Gastroesophageal sphincter (tissue), 4 donors: ENCODE results near the gene SETD5. TPM values are rescaled to one million over a fixed set of nuclear protein-coding genes. Genes with fewer than 3 reads are reported as not detected.

Experiments used
- ATAC-seq: fragments of 150-250 bp; one replicate; pipeline ENCODE4 v1.9.1; 2016; ENCODE audit warnings: mild to moderate bottlenecking, moderate library complexity
- H3K27ac ChIP-seq, 4 donors: fragments of 200-600 bp; sonication (generic) in 3 of 4; 1 replicate in 3 of 4; 2 replicates in 1 of 4; pipeline ENCODE4 v1.5.1; 2016 to 2019
- H3K27me3 ChIP-seq: fragments of 200-600 bp; sonication (generic); one replicate; pipeline ENCODE4 v1.5.1; 2019
- H3K36me3 ChIP-seq, 2 donors: fragments of 200-600 bp; sonication (generic); one replicate each; pipeline ENCODE4 v1.5.1; 2019; ENCODE audit warnings: control low read depth in 1 of 2
- H3K4me1 ChIP-seq, 3 donors: fragments of 200-600 bp; sonication (generic); 1 replicate in 2 of 3; 2 replicates in 1 of 3; pipeline ENCODE4 v1.5.1; 2016 to 2019; ENCODE audit warnings: control low read depth in 2 of 3
- H3K4me3 ChIP-seq, 2 donors: fragments of 200-600 bp; sonication (generic); one replicate each; pipeline ENCODE4 v1.5.1; 2019; ENCODE audit warnings: mild to moderate bottlenecking in 1 of 2, moderate library complexity in 1 of 2
- H3K9me3 ChIP-seq, 3 donors: fragments of 200-600 bp; sonication (generic); one replicate each; pipeline ENCODE4 v1.5.1; 2017 to 2019; ENCODE audit warnings: control low read depth in 2 of 3
- EP300 ChIP-seq: sonication (generic); formaldehyde crosslinking; IDR thresholded peaks from one replicate; pipeline ENCODE4 v1.6.1; 2017; ENCODE audit warnings: antibody characterized with exemption, mild to moderate bottlenecking
- POLR2A ChIP-seq, 2 donors: fragments of 450-650 bp; IDR thresholded peaks; one replicate each; pipeline ENCODE4 v1.6.1; 2017; ENCODE audit warnings: antibody characterized with exemption in 2 of 2, mild to moderate bottlenecking in 2 of 2, moderate library complexity in 1 of 2
- POLR2AphosphoS5 ChIP-seq: sonication (generic); formaldehyde crosslinking; IDR thresholded peaks from one replicate; pipeline ENCODE4 v1.6.1; 2017; ENCODE audit warnings: antibody characterized with exemption
- WGBS, 2 donors: methylation state at CpG; one replicate each; pipeline ENCODE4 v1.1.5; 2018; ENCODE audit warnings: low coverage in 1 of 2; 5-methylcytosine and 5-hydroxymethylcytosine counted together
- total RNA-seq, 4 donors: library from RNA; depleted of rRNA; stranded (reverse); fragments of >200 nt; gene quantifications; one replicate each; pipeline ENCODE4 v1.1.0, GENCODE V29; 2016
- TF ChIP-seq, protein P1 (sequence below), 4 experiments: fragments of 200-600 bp in 2 of 4; fragments of 450-650 bp in 2 of 4; sonication (generic) in 1 of 4; IDR thresholded peaks; one replicate each; pipeline ENCODE4 v1.5.1; 2017 to 2019; ENCODE audit warnings: antibody characterized with exemption in 4 of 4, mild to moderate bottlenecking in 2 of 4, moderate library complexity in 2 of 4

The SETD5 gene
- total RNA-seq, 4 donors from 2014 or later = 51.5 to 95.3 (median 76.8) TPM

DNA sequence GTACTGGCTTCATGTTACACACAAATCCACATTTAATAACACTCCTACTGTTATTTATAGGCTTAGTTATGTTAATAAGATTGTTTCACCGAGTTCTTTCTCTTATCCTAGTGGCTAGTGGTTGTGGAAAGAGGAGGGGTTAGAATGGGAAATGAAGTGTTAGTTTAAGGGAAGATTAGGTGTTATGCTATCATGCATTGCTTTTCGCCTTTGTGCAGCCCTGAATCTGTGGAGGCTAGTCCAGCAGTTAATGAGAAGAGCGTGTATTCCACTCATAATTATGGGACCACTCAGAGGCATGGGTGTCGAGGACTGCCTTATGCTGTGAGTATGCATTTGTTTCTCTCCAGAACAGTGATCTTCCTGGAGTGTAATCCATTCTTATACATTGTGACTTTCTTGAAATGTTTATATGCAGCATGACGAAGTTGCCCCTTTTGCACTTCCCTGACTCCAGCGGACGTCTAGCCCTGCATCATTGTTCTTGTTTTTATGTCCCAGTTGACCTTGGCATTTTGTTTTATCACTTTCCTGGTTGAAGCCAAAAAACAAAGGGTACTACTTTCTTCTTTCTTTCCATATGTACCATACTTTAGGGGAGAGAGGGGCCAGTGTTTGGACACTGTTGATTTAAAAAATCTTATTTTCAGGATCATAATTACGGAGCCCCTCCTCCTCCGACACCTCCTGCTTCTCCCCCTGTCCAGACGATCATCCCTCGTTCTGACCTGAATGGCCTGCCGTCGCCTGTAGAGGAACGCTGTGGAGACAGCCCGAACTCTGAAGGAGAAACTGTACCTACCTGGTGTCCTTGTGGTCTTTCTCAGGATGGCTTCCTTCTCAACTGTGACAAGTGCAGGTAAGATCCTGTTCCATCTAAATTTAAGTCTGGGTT, 36.5 kb downstream of the SETD5 start:
- Histone ChIP-seq H3K27ac (peak overlapping the region in 1 of 4 donors; percentile 24), H3K27me3 (no peaks in the 10 kb centered on the region), H3K4me3 (no peak overlapping the region), H3K36me3 (peaks cover 45 to 99% of the 10 kb centered on the region in 2 donors), H3K9me3 (no peaks in the 10 kb centered on the region), H3K4me1 (no peaks in the 10 kb centered on the region)
- WGBS, 2 donors = 73 to 85% methylated on average over 7 to 15 of the region's 15 CpGs
- TF ChIP-seq EP300 (no peak), POLR2A (IDR thresholded peaks at IDR 0.05) (no peak), POLR2AphosphoS5 (no peak)
- TF ChIP-seq, protein P1, sequence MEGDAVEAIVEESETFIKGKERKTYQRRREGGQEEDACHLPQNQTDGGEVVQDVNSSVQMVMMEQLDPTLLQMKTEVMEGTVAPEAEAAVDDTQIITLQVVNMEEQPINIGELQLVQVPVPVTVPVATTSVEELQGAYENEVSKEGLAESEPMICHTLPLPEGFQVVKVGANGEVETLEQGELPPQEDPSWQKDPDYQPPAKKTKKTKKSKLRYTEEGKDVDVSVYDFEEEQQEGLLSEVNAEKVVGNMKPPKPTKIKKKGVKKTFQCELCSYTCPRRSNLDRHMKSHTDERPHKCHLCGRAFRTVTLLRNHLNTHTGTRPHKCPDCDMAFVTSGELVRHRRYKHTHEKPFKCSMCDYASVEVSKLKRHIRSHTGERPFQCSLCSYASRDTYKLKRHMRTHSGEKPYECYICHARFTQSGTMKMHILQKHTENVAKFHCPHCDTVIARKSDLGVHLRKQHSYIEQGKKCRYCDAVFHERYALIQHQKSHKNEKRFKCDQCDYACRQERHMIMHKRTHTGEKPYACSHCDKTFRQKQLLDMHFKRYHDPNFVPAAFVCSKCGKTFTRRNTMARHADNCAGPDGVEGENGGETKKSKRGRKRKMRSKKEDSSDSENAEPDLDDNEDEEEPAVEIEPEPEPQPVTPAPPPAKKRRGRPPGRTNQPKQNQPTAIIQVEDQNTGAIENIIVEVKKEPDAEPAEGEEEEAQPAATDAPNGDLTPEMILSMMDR (IDR thresholded peaks at IDR 0.05) = no peak
- ATAC-seq = no peak

DNA sequence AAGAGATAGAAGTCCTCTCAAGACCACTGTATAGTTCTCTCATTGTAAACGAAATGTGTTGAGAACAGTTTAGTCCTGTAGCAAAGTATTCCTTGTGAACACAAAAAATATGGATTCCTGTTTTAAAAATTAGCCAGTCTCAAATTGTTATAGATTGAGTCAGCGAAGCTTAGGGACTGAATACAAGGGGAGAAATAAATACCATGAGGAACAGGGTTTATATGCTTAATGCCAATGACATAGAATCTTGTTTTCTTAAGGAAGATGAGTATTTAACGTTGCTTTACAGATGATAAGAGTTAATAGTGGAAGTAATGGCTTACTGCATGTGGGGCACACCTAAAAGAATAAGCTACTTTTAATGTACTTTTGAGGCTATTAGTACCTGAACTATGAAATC, 37.9 kb downstream of the SETD5 start:
- Histone ChIP-seq H3K27me3 (no peaks in the 10 kb centered on the region), H3K4me3 (no peak overlapping the region), H3K4me1 (no peaks in the 10 kb centered on the region), H3K36me3 (peaks cover 39 to 99% of the 10 kb centered on the region in 2 donors), H3K9me3 (no peaks in the 10 kb centered on the region), H3K27ac (no peak overlapping the region)
- 89 to 96% methylated on average over 3 of the region's 3 CpGs for WGBS, 2 donors
- TF ChIP-seq, protein P1 (IDR thresholded peaks at IDR 0.05) = no peak
- ATAC-seq = no peak

DNA sequence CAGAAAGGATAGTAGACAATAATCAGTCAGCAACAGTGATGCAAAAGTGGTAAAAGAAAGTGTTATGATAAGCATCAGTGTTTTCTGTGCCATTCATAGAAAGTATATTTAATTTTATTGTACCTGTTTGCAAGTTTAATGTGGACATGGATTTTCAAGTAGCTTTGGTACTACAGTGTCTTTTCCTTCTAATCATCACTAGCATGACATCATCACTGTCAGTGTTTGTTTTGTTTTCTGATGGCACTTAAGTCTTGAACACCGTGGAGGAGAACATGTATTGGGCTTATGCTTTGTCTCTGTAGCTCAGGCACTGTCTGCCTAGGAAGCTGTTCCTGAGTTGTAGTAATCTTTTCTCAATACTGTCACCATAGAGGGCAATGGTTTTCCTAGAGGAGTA, 41.9 kb downstream of the SETD5 start:
- H3K36me3 ChIP-seq = peaks cover 38 to 100% of the 10 kb centered on the region in 2 donors
- no peak overlapping the region for H3K4me3 ChIP-seq
- no peaks in the 10 kb centered on the region for H3K9me3 ChIP-seq
- WGBS, 2 donors = 0 to 50% methylated on average over 1 of the region's 1 CpG
- no peak overlapping the region for H3K27ac ChIP-seq
- no peaks in the 10 kb centered on the region for H3K4me1 ChIP-seq
- no peaks in the 10 kb centered on the region for H3K27me3 ChIP-seq
- TF ChIP-seq POLR2A (IDR thresholded peaks at IDR 0.05) (no peak), POLR2AphosphoS5 (no peak), EP300 (no peak)
- TF ChIP-seq, protein P1 (IDR thresholded peaks at IDR 0.05) = no peak
- ATAC-seq = no peak

DNA sequence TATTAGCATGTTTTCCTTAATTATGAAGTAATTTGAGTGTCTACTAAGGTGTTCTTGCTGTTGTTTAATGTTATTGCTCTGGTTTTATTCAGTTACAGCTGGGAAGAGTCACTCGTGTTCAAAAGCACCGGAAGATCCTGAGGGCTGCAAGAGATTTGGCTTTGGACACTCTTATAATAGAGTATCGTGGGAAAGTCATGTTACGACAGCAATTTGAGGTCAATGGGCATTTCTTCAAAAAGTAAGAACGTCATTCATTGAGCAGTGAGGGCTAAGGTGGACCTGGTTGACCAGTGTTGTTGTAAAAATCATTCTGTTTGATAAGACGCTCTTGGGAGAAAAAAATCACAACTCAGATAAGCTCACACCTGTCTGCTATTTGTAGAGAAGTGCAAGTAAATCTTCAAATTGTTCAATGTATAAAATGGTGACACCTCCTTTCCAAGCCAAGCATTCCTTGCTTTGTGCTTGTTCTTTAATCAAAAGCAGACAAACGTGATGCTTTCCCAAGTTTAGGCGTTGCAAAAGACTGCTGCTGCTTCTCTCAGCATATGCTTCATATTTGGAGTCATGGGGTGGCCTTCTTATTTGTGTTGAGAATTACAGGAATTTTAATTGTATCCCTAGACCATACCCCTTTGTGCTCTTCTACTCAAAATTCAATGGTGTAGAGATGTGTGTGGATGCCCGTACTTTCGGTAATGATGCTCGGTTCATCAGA, 44.2 kb downstream of the SETD5 start:
- H3K4me3 ChIP-seq = no peak overlapping the region
- TF ChIP-seq, protein P1 (IDR thresholded peaks at IDR 0.05) = no peak
- TF ChIP-seq POLR2AphosphoS5 (no peak), EP300 (no peak), POLR2A (IDR thresholded peaks at IDR 0.05) (no peak)
- H3K27ac ChIP-seq = no peak overlapping the region
- no peaks in the 10 kb centered on the region for H3K9me3 ChIP-seq
- peaks cover 22 to 100% of the 10 kb centered on the region in 2 donors for H3K36me3 ChIP-seq
- no peaks in the 10 kb centered on the region for H3K4me1 ChIP-seq
- H3K27me3 ChIP-seq = no peaks in the 10 kb centered on the region
- WGBS, 2 donors = 79 to 84% methylated on average over 9 to 11 of the region's 11 CpGs
- no peak for ATAC-seq
